Aorta (tissue), 5 donors: ENCODE data around the gene EDEM1. TPM values are rescaled to one million over a fixed set of nuclear protein-coding genes. Genes with fewer than 3 reads are reported as not detected.

ENCODE experiments used
- ATAC-seq: fragments of 200-7000 bp; cut with Tn5 transposase; one replicate; pipeline ENCODE4 v1.9.1; 2022; ENCODE audit warnings: moderate library complexity; ENCODE audit not compliant: low FRiP score
- DNase-seq, 2 donors: peaks; one replicate each; pipeline ENCODE4 v3.0.0-alpha.2; 2020
- H3K27ac ChIP-seq, 2 donors: one replicate each; pipeline ENCODE4 v1.5.1; 2013; ENCODE audit warnings: low read length in 2 of 2, mild to moderate bottlenecking in 2 of 2, moderate library complexity in 2 of 2, control low read depth in 1 of 2, inconsistent platforms in 1 of 2, low read depth in 1 of 2
- H3K27me3 ChIP-seq, 2 donors: one replicate each; pipeline ENCODE4 v1.6.1; 2013; ENCODE audit warnings: control low read depth in 1 of 2, low read length in 1 of 2, mild to moderate bottlenecking in 1 of 2, moderate library complexity in 1 of 2; ENCODE audit not compliant: insufficient read depth in 2 of 2, control insufficient read depth in 1 of 2
- H3K36me3 ChIP-seq, 2 donors: one replicate each; pipeline ENCODE4 v1.6.1; 2013; ENCODE audit warnings: control low read depth in 1 of 2, low read length in 1 of 2, mild to moderate bottlenecking in 1 of 2; ENCODE audit not compliant: insufficient read depth in 2 of 2, control insufficient read depth in 1 of 2
- H3K4me1 ChIP-seq, 2 donors: one replicate each; pipeline ENCODE4 v1.6.1; 2013; ENCODE audit warnings: low read length in 2 of 2, control low read depth in 1 of 2, mild to moderate bottlenecking in 1 of 2, moderate library complexity in 1 of 2; ENCODE audit not compliant: insufficient read depth in 2 of 2, control insufficient read depth in 1 of 2
- H3K4me3 ChIP-seq, 2 donors: one replicate each; pipeline ENCODE4 v1.5.1; 2013; ENCODE audit warnings: low read length in 2 of 2, control low read depth in 1 of 2, mild to moderate bottlenecking in 1 of 2
- H3K9me3 ChIP-seq: one replicate; pipeline ENCODE4 v1.6.1; 2013; ENCODE audit warnings: mild to moderate bottlenecking, low read length; ENCODE audit not compliant: control insufficient read depth
- WGBS, 2 donors: extraction: QIAGEN DNeasy Blood & Tissue Kit; methylation state at CpG; one replicate each; pipeline ENCODE4 v1.1.7; 2013; 5-methylcytosine and 5-hydroxymethylcytosine counted together
- intact Hi-C, 2 donors: fragments of 100-400 bp; cut with DNase I; formaldehyde crosslinking; loops; one replicate each; pipeline versions ENCODE4 v1.14.2 to v1.15.0; 2022
- polyA plus RNA-seq, 2 donors: library from polyadenylated mRNA; stranded (reverse); fragments of 200-250 nt; gene quantifications; one replicate each; pipeline ENCODE4 v1.2.3, GENCODE V29; 2013
- total RNA-seq, 2 donors: library from RNA; stranded (reverse); fragmentation: NEBNext Ultra II Directional; extraction: Animal tissue kit (Norgen Biotek cat#: 25700); gene quantifications; one replicate each; pipeline ENCODE4 v1.2.1, GENCODE V29; 2021
- donor health status: healthy with polysubstance abuse.
- donor health status: Bipolar disorder and iron deficiency.
- donor health status: DM: no; HTN: no; CAD: no.
- donor health status: DM: no; HTN: no; CAD: no.
- donor health status: DM: yes; HTN: yes; CAD: no.

EDEM1 gene
- total and polyA plus RNA-seq, 4 donors = 4.0 to 37.9 (median 21.1) TPM

- WGBS, 2 donors = 46 to 50% methylated on average over 5 of the region's 5 CpGs
- Histone ChIP-seq H3K36me3 (peaks cover 4 to 5% of the 10 kb centered on the region in 2 donors), H3K27ac (no peak overlapping the region)
These were observed 31.3 kb downstream of the EDEM1 start for GRCh38 chr3:5218815-5219214.

GRCh38 chr3:5219216-5219615 is 31.7 kb downstream of the EDEM1 start:
- Histone ChIP-seq H3K27ac (no peak overlapping the region), H3K4me3 (no peak overlapping the region), H3K27me3 (no peaks in the 10 kb centered on the region), H3K36me3 (peaks cover 4 to 5% of the 10 kb centered on the region in 2 donors), H3K9me3 (no peaks in the 10 kb centered on the region), H3K4me1 (no peaks in the 10 kb centered on the region)
- intact Hi-C loops = no loop called here
- DNase-seq (no peak), ATAC-seq (no peak)
- 77 to 79% methylated on average over 4 of the region's 4 CpGs for WGBS, 2 donors

More at GRCh38 chr3:5218815-5219214, 31.3 kb downstream of the EDEM1 start:
- no peaks in the 10 kb centered on the region for H3K4me1 ChIP-seq
- DNase-seq = no peak
- ATAC-seq = no peak
- H3K4me3 ChIP-seq = no peak overlapping the region
- intact Hi-C loops = no loop called here
- H3K9me3 ChIP-seq = no peaks in the 10 kb centered on the region
- no peaks in the 10 kb centered on the region for H3K27me3 ChIP-seq

- Histone ChIP-seq H3K27me3 (no peaks in the 10 kb centered on the region), H3K9me3 (no peaks in the 10 kb centered on the region), H3K36me3 (peaks cover 1 to 4% of the 10 kb centered on the region in 2 donors), H3K4me3 (no peak overlapping the region), H3K4me1 (no peaks in the 10 kb centered on the region), H3K27ac (no peak overlapping the region)
- ATAC-seq (no peak), DNase-seq (no peak)
- 45 to 54% methylated on average over 5 of the region's 5 CpGs for WGBS, 2 donors
- intact Hi-C loops = no loop called here
These were observed 32.7 kb downstream of the EDEM1 start for GRCh38 chr3:5220193-5220592.

GRCh38 chr3:5220667-5221431 is 33.3 kb downstream of the EDEM1 start:
- WGBS, 2 donors = 82 to 85% methylated on average over 11 of the region's 11 CpGs
- H3K4me1 ChIP-seq = no peaks in the 10 kb centered on the region
- DNase-seq (no peak), ATAC-seq (no peak)
- no peaks in the 10 kb centered on the region for H3K9me3 ChIP-seq
- intact Hi-C loops = no loop called here
- no peak overlapping the region for H3K4me3 ChIP-seq
- peaks cover 1 to 4% of the 10 kb centered on the region in 2 donors for H3K36me3 ChIP-seq
- H3K27ac ChIP-seq = no peak overlapping the region
- H3K27me3 ChIP-seq = no peaks in the 10 kb centered on the region

- no peaks in the 10 kb centered on the region for H3K4me1 ChIP-seq
- H3K4me3 ChIP-seq = no peak overlapping the region
- no peaks in the 10 kb centered on the region for H3K27me3 ChIP-seq
- intact Hi-C loops = no loop called here
- H3K9me3 ChIP-seq = no peaks in the 10 kb centered on the region
- H3K27ac ChIP-seq = no peak overlapping the region
- H3K36me3 ChIP-seq = peaks cover 1 to 4% of the 10 kb centered on the region in 2 donors
- 42 to 47% methylated on average over 6 of the region's 6 CpGs for WGBS, 2 donors
- DNase-seq (no peak), ATAC-seq (no peak)
These were observed 34.2 kb downstream of the EDEM1 start for GRCh38 chr3:5221701-5222100.

GRCh38 chr3:5222283-5223005 is 34.9 kb downstream of the EDEM1 start:
- Histone ChIP-seq H3K4me3 (no peak overlapping the region), H3K9me3 (no peaks in the 10 kb centered on the region), H3K27me3 (no peaks in the 10 kb centered on the region), H3K4me1 (no peaks in the 10 kb centered on the region), H3K36me3 (peaks cover 0 to 1% of the 10 kb centered on the region in 2 donors), H3K27ac (no peak overlapping the region)
- intact Hi-C loops = no loop called here
- ATAC-seq (no peak), DNase-seq (no peak)
- WGBS, 2 donors = 83 to 86% methylated on average over 13 of the region's 13 CpGs

GRCh38 chr3:5226783-5227182 is 39.3 kb downstream of the EDEM1 start:
- DNase-seq (no peak), ATAC-seq (no peak)
- 27 to 33% methylated on average over 6 of the region's 6 CpGs for WGBS, 2 donors
- Histone ChIP-seq H3K27ac (no peak overlapping the region), H3K4me3 (no peak overlapping the region), H3K36me3 (no peaks in the 10 kb centered on the region), H3K27me3 (no peaks in the 10 kb centered on the region), H3K9me3 (no peaks in the 10 kb centered on the region), H3K4me1 (no peaks in the 10 kb centered on the region)
- intact Hi-C loops = no loop called here

- Histone ChIP-seq H3K4me3 (no peak overlapping the region), H3K4me1 (no peaks in the 10 kb centered on the region), H3K27ac (no peak overlapping the region), H3K27me3 (no peaks in the 10 kb centered on the region), H3K9me3 (no peaks in the 10 kb centered on the region), H3K36me3 (no peaks in the 10 kb centered on the region)
- no peak for DNase-seq
- intact Hi-C loops = no loop called here
- no peak for ATAC-seq
- WGBS, 2 donors = 57 to 59% methylated on average over 6 of the region's 6 CpGs
These were observed 40.3 kb downstream of the EDEM1 start for GRCh38 chr3:5227812-5228211.

- Histone ChIP-seq H3K27me3 (no peaks in the 10 kb centered on the region), H3K4me3 (no peak overlapping the region), H3K9me3 (no peaks in the 10 kb centered on the region), H3K36me3 (no peaks in the 10 kb centered on the region), H3K4me1 (no peaks in the 10 kb centered on the region), H3K27ac (no peak overlapping the region)
- DNase-seq (no peak), ATAC-seq (no peak)
- intact Hi-C loops = no loop called here
- 51 to 55% methylated on average over 2 of the region's 2 CpGs for WGBS, 2 donors
These were observed 41.9 kb downstream of the EDEM1 start for GRCh38 chr3:5229414-5229813.
